NCI-H146 treated with DMSO at 0.1 percent for 48 hours (cell line): ENCODE results near the gene VWA5B1.

Source experiments
- DNase-seq: peaks from one replicate; lab custom pipeline; 2025; ENCODE audit not compliant: unreplicated experiment; lab: John Stamatoyannopoulos, UW

Gene VWA5B1

DNA sequence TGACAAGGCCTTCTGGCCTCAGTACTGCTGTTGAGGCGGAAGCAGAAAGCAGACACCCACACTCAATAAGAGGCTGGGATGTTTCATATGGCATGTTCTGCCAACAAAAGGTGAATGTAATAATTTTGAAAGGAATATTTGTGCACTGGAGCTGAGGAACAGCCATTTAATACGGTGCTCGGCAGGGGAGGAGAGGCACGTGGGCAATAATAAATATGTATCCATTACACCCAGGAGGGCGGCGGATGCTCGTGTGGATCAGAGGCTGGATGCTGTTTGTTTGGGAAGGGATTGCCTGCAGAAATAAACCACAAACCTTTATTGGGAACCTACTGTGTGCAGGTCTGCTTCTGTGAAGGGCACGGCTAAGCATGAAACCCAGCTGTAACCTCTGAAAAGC is 92.0 kb downstream of the VWA5B1 start:
- DNase-seq, result no peak

DNA sequence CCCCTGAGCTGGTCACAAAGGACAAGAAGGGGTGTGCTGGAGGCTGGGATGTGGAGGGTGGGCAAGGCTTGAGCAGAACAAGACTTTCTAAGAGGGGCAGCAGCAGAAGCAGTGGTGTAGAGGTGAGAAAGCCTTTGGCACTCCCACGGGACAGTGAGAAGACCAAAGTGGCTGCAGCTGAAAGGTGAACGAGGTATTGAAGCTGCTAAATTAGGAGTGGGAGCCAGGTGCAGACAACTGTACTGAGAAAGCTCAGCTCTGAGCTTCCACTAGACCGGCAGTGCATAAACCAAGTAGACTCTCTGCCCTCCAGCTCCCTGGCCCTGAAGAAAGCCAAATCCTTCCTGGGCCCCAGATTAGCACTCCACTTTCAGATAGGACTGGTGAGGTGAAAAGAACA is 93.0 kb downstream of the VWA5B1 start:
- no peak for DNase-seq

DNA sequence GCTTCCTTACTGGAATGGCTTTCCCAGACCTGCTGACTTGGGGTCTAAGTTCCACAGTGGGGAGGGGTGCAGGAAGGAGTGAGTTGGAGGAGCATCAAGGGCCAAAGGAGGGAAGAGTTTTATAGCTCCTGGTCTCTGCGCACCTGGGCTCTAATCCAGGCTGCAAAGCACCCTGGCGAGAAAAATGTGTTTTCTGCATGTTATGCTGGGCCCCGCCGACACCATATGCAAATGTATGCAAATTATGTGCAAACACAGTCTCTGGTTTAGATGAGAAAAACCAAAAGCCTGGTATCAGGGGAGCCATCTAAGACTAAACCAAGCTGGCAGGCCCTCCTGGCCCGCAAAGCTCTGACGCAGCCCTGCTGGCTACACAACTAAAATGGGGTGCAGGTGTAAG is 95.0 kb downstream of the VWA5B1 start:
- no peak for DNase-seq

DNA sequence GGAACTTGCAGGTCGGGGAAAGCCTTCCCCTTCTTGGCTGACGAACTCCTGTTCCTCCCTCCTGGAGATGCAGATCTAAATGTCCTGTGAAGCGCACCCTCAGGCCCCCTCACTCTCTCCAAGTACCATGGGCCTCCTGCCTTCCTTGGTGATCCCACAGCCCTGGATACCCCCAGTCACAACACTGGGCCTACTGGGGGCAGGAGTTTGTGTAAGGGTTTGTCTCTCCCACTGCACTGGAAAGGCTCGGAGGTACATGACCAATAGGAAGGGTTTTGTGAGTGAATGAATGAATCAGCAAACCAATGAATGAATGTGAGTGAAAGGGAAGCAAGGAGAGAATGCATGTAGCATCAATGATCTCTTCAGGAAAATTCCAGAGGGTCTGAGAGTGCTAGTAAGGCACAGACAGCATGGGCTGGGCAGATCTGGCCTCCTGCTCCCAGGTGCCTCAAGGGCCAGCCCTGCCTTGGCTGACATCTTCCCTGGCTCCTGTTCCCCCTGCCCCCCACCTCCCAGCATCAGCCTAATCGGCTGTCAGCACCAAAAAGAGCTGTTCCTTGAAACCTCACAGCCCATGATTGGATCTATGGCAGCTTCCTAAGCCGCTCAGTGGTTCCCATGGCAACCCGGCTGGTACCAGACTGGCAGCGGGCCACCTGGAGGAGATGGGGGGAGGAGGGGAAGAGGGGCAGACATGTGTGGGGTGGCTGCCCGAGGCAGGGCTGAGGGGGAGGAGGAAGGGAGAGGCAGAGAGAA is 95.8 kb downstream of the VWA5B1 start:
- DNase-seq, result no peak

DNA sequence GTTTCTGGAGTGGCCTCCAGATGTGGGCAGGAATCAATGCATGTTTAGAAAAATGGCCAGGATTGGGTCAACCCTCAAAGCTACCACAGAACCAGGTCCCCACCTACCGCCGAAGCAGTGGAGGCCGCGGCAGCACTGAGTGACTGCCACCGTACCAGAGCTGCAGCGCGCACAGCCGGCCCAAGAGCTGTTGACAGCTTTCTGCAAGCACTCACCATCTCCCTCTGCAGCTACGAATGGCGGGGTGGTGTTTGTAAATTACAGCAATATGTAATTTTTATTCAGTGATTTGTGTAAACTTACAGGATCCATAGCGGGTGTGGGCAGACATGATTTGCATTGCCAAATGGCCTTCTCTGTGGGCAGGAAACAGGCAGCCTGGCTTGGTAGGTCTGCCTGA is 98.9 kb downstream of the VWA5B1 start:
- no peak for DNase-seq

DNA sequence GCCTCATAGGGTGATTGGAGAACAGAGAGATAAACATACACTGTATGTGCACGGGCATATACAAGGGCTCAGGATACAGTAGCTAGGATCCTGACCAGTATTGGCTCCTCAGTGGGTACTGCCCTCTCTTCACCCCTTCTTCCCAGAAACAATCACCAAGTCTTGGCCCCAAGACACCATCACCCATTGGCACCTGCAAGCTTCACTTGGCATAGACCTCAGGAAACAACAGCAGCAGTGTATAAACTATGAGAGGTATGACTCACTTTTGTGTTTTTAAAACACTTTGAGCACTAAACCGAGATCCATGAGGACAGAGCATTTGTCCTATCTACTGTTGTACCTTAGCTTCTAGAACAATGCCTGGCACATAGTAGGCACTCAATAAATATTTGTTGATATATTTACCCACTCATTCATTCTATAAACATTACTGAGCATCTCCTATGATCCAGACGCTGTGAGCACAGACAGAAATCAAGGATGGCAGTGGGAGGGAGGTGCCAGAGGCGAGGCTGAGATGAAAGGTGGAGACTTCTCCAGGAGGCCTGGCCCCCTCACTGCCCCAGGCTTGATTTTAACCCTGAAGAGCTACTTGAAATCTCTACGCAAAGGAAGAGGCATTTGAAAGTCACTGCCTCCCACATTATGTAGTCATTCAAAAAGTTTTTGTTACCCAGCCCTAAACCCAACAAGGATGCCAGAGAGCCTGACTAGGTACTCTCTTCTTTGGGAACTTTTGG is 100.1 kb downstream of the VWA5B1 start:
- no peak for DNase-seq

DNA sequence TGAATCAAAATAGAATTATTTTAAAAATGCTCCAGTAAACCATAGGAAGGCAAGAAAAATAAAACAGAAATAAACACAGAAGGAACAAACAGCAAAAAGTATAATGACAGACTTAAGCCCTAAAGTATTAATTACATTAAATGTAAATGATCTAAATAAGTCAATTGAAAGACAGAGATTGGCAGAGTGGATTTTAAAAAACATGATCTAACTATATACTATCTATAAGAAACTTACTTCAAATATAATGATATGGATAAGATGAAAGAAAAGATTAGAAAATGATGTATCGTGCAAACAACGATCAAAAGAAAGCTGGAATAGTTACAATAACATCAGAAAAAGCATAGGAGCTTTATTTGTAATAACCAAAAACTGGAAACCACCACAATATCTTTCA is 104.6 kb downstream of the VWA5B1 start:
- DNase-seq, result no peak

DNA sequence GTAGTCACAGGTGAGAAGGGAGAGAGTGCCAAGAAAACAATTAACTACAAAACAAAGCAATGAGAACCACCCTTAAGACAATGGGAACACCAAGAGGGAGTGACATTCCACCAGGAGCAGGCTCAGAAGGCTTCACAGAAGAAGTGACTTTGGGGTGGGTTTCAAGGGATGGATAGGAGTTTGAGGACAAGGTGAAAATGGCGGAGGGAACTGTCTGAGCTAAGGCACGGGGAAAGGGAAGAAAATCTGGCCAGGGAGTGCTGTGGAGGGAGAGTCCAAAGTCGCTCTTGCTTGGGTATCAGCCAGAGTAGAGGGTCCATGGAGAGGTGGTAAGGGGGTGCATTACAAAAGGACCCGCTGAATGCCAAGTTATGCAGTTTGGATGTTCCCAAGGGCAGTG is 108.1 kb downstream of the VWA5B1 start:
- no peak for DNase-seq

DNA sequence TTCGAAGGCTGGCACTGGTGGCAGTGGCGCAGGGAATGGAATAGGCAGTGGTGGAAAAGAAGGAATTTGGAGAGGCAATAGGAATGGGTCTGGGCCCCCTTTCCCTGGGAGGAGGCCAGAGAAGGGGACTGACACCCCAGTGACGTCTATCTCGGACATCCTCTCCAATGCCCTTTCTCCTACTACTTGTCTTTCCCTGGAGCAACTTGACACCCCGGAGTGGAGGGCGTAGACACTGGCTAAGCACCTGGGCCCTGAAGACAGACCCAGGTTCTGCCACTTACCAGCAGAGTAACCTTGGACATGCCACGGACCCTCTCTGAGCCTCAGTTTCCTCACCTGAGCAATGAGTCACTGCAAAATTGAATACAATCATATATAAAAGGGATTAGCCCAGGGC is 108.5 kb downstream of the VWA5B1 start:
- no peak for DNase-seq

DNA sequence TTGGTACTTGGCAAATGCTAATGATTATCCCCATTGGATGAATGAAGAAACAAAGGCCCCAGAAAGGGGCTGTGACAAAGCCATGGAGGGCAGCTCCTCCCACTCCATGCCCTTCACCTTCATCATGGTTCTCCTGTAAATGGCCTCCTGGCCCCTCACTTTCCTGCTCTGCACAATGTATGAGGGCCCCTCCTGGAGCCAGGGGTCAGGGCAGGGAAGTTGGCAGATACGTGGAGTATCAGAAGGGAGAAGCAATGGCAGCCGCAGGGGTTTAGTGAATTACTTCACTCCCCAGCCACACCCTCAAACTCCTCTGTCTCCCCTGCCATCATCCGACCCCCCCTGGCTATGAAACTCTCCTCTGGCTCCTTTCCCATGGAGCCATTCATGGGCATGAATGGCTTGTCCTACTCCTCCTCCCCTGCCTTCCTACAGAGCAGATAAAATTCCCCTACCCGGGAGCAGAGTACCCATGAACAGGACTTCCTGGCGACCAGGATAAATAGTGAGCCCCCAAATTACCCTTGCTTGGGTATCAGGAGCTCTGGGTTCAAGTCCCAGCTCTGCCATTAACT is 109.0 kb downstream of the VWA5B1 start:
- no peak for DNase-seq

DNA sequence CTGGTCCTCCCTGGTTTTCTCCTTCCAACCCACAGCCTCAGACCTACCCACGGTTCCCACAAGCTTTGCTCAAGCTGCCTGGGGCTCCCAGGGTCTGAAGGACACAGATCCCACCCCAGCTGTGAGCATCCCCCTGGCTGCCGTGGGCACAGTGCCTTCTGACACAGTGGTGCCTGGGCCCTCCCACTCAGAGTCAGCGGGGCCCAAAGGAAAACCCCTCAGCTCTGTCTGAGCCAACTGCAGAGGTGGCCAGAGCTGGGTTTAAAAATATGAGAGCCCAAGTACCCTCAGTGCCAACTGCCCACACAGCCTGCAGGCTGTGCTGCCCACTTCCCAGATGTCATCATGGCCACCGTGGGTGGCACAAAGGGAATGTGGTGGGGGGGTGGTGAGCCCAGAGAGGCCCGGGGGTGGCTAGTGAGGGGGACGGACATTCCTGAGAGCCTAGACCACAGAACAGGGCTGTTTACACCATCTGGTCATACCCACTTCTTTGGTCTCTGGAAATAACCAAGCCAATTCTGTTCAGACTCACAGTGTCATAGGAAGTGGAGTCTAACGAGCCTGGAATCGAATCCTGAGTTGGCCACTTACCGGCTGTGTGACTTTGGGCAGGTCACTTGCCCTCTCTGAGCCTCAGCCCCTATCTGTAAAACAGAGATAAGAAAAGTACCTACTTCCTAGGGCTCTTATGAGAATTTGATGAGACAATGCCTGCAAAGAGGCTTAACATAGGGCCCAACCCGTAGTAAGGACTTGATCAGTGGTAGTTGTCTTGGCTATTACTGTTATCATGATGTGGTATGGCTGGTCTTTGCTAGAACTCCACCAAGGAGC is 109.9 kb downstream of the VWA5B1 start:
- no peak for DNase-seq

DNA sequence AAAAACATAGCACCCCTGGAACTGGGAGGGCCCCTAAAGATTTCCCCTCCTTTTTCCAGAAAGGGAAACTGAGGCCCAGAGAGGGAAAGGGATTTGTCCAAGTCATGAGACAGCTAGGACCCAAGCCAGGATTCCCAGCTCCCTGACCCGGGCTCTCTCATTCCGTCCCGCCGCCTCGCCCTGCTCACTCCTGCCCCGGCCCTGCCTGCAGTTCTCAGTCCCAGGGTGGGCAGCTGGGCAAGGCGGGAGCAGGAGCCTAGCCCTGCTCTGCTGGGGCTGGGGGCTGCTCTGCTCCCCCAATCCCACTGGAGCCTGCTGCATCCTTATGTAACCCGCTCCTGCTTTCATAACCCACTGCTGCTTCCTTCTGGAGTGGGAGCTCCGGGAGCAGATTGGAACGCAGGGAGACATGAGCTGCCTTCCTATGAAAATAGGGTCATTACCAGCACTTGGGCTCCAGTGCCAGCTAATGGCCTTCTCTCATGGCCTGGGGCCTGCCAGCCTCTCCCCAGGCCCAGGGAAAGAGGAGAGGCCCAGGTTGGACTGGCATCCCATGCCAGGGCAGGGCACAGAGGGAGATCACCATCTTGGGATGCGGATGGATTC is 110.8 kb downstream of the VWA5B1 start:
- DNase-seq, result no peak

DNA sequence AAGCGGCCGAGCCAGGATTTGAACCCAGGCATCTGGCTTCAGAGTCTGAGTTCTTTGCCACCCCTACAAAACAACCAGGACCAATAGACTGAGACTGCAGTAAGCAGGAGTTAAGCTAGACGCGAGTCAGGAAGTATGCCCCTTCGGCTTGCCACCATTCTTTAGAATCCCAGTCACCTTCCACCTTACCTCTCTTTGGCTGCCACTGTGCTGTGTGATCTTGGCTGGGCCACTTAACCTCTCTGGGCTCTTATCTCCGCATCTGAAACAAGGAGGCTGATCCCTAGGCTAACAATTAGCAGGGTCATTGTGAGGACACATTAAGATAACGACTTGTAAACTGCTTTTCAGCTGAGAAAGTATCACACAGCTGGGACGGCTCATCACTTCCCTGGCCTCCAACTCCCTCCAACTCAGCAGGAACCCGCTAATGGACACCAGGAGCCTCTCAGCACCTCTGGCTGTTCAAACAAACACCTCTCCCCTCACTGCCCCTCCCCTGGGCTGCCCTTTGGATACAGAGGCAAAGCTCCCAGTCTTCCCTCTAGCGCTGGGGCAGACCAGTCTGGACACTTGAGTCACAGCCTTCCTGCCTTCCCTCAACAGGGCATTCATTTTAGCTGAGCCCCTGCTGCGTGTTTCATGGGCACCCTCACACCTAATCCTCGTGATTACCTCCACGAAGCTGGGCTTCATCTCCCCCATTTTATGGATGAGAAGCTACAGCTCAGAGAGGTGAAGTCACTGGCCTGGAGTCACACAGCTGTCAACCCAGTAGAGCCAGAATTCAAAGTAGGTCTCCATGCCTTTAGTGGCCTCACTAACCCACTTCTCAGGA is 112.1 kb downstream of the VWA5B1 start:
- DNase-seq, result no peak

DNA sequence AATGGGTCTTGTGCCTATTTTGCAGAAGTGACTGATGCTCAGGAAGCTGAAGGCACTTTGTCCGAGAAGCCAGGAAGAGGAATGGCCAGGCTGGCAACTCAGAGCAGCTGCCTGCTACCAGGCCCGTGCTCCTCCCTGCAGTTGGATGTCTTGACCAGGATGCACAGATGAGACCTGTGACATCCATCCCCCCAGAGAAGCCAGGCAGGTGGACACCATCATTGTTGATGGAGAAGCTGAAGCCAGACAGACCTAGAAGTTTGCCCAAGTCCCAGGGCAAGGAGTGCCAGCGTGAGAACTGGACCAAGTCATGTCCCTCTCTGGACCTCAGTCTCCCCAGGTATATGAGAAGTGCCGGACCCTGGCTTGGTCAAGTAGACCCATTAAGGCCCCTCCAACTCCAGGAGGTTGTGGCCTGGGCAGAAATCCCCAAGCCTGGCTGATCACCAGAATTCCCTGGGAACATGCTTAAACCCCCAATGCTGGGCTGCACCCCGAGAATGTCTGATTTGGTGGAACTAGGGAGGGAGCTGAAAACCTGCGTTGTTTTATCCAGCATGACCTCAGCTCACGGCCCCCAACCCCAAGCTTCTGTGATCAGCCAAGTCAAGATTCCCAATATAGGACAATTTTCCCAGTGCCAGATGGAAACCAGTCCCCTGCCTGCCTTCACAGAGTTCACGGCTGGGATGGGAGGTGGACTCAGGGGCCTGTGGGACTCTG is 112.9 kb downstream of the VWA5B1 start:
- DNase-seq, result no peak

DNA sequence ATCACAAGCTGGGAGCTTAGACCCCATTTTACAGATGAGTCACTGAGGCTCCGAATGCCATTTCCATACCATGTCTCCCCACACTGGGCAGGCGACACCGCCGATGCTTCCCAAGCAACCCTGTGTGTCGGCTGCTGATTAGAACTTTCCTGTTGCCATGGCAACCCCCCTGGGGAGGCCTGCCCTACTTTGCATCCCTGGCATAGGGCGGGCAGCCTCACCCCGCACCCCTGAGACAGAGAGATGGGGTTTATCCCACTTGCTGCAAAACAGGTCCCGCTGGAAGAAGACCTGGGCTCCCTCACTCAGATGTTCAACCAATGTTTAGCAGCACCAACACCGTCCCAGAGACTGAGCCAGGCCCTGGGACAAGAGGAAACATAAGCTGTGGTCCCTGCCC is 113.8 kb downstream of the VWA5B1 start:
- no peak for DNase-seq
